H1 (cell line): ENCODE measurements around the gene LAPTM4A.

Experiments used
- BCL11A ChIP-seq, 2 experiments: IDR thresholded peaks; one replicate each; pipeline ENCODE4 v1.6.1; 2011; ENCODE audit warnings: low read depth in 2 of 2, low read length in 2 of 2, mild to moderate bottlenecking in 2 of 2
- CTCF ChIP-seq, 3 experiments: IDR thresholded peaks; 1 replicate in 2 of 3; 2 replicates in 1 of 3; pipeline versions ENCODE4 v1.5.1 to v1.6.1; 2011; ENCODE audit warnings: low read length in 3 of 3, mild to moderate bottlenecking in 3 of 3, inconsistent platforms in 2 of 3, low read depth in 1 of 3, moderate library complexity in 1 of 3; ENCODE audit not compliant: insufficient read depth in 1 of 3; ENCODE audit errors: control extremely low read depth in 1 of 3
- PHF8 ChIP-seq: fragments of 200-600 bp; sonication (generic); conservative IDR thresholded peaks from 2 replicates; pipeline ENCODE4 v1.7.1; 2012; ENCODE audit warnings: low read depth, mild to moderate bottlenecking, inconsistent platforms, low read length, moderate library complexity
- POLR2A ChIP-seq, 2 experiments: IDR thresholded peaks; 1 replicate in 1 of 2; 2 replicates in 1 of 2; pipeline ENCODE4 v1.6.1; 2011; ENCODE audit warnings: low read depth in 2 of 2, low read length in 2 of 2, mild to moderate bottlenecking in 2 of 2; ENCODE audit errors: control extremely low read depth in 1 of 2
- RFX5 ChIP-seq: IDR thresholded peaks from 2 replicates; pipeline ENCODE4 v1.6.1; 2011; ENCODE audit warnings: low read depth, low read length, improper control_type of control experiment, borderline replicate concordance
- RXRA ChIP-seq: IDR thresholded peaks from 2 replicates; pipeline ENCODE4 v1.6.1; 2011; ENCODE audit warnings: low read depth, mild to moderate bottlenecking, low read length, moderate library complexity; ENCODE audit not compliant: insufficient read depth
- SIRT6 ChIP-seq: IDR thresholded peaks from one replicate; pipeline ENCODE4 v1.7.1; 2012; ENCODE audit warnings: low read length, inconsistent platforms
- SP1 ChIP-seq: IDR thresholded peaks from 2 replicates; pipeline ENCODE4 v1.6.1; 2011; ENCODE audit warnings: low read depth, low read length
- SUZ12 ChIP-seq: fragments of 200-600 bp; sonication (generic); IDR thresholded peaks from 2 replicates; pipeline ENCODE4 v1.6.1; 2012; ENCODE audit warnings: mild to moderate bottlenecking, inconsistent platforms, low read length, moderate library complexity, mixed read lengths
- TCF12 ChIP-seq: IDR thresholded peaks from 2 replicates; pipeline ENCODE4 v1.6.1; 2011; ENCODE audit warnings: low read depth, mild to moderate bottlenecking, low read length
- USF2 ChIP-seq: IDR thresholded peaks from 2 replicates; pipeline ENCODE4 v1.6.1; 2011; ENCODE audit warnings: low read length, improper control_type of control experiment
- ZNF274 ChIP-seq: IDR thresholded peaks from 2 replicates; pipeline ENCODE4 v1.7.0; 2012; ENCODE audit warnings: low read length, borderline replicate concordance; ENCODE audit errors: extremely low read depth
- TF ChIP-seq, protein P1 (sequence below): IDR thresholded peaks from 2 replicates; pipeline ENCODE4 v1.6.1; 2012; ENCODE audit warnings: inconsistent platforms

DNA sequence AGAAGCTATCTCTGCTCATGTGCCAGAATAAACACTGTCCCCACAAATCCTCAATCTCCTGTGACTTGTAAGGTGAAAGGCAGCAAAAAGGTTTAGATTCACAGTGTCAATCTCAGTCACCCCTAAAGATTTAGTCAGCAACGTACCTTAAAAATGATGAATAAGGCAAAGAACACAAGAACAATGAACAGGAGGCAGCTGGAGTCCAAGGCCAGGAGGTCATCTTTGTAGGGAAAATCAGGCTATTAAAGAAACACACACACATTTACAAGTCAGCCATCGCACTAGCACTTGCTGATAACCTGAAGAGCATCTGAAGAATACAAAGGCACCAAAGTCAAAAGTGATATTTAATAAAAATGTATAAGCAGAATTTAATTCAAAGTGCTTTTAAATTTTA is 16.6 kb downstream of the LAPTM4A start:
- TF ChIP-seq, protein P1, sequence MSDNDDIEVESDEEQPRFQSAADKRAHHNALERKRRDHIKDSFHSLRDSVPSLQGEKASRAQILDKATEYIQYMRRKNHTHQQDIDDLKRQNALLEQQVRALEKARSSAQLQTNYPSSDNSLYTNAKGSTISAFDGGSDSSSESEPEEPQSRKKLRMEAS, result no peak
- TF ChIP-seq CTCF (IDR thresholded peaks at IDR 0.05; ENCODE audit: control extremely low read depth in 1 of 3, insufficient read depth in 1 of 3, low read depth in 1 of 3, low read length in 3 of 3), result no peak
- no peak for TF ChIP-seq SP1
- TF ChIP-seq RFX5, result no peak
- TF ChIP-seq USF2, result no peak
- TF ChIP-seq POLR2A (IDR thresholded peaks at IDR 0.05; ENCODE audit: control extremely low read depth in 1 of 2, low read depth in 2 of 2, low read length in 2 of 2), result no peak
- TF ChIP-seq RXRA, result no peak
- no peak for TF ChIP-seq PHF8
- TF ChIP-seq SUZ12, result no peak
- TF ChIP-seq ZNF274, result no peak
- TF ChIP-seq BCL11A (IDR thresholded peaks at IDR 0.05; ENCODE audit: low read depth in 2 of 2, low read length in 2 of 2), result no peak
- no peak for TF ChIP-seq TCF12
- no peak for TF ChIP-seq SIRT6
